ENCODE measurements around the gene UPB1.
A peak's percentile ranks its signal among the peaks of the same experiment; 100 is the strongest.
"Not testable (repeated sequence)": the region's sequence is repeated elsewhere in the genome, so short reads cannot be mapped to it uniquely, and the experiment has no call there.

Gene UPB1

GRCh38 chr22:24504956-24505736, 10.0 kb downstream of the UPB1 start:
- DNase-seq, result no peak

GRCh38 chr22:24506802-24507438, 11.8 kb downstream of the UPB1 start:
- DNase-seq, result peak; percentile 40 to 58

- DNase-seq, result no peak
Measured at GRCh38 chr22:24507716-24508115, 12.6 kb downstream of the UPB1 start.

GRCh38 chr22:24510637-24511625, 15.8 kb downstream of the UPB1 start:
- no peak for DNase-seq

- no peak for DNase-seq
Measured at GRCh38 chr22:24512043-24512442, 16.9 kb downstream of the UPB1 start.

GRCh38 chr22:24513378-24514240, 18.5 kb downstream of the UPB1 start:
- DNase-seq, result no peak

- DNase-seq, result no peak
Measured at GRCh38 chr22:24514241-24515026, 19.3 kb downstream of the UPB1 start.

- no peak for DNase-seq
Measured at GRCh38 chr22:24515027-24515338, 19.9 kb downstream of the UPB1 start.

GRCh38 chr22:24516301-24516737, 21.2 kb downstream of the UPB1 start:
- DNase-seq, result no peak

GRCh38 chr22:24517446-24517845, 22.3 kb downstream of the UPB1 start:
- DNase-seq, result no peak

GRCh38 chr22:24518228-24518627, 23.1 kb downstream of the UPB1 start:
- DNase-seq, result no peak

- no peak for DNase-seq
Measured at GRCh38 chr22:24518771-24519485, 23.8 kb downstream of the UPB1 start.

GRCh38 chr22:24519496-24519895, 24.4 kb downstream of the UPB1 start:
- no peak for DNase-seq

- peak in 1 of 2 experiments; percentile 3 for DNase-seq
Measured at GRCh38 chr22:24521791-24522245, 26.7 kb downstream of the UPB1 start.

- DNase-seq, result no peak
Measured at GRCh38 chr22:24523873-24524272, 28.7 kb downstream of the UPB1 start.

- DNase-seq, result no peak
Measured at GRCh38 chr22:24525416-24526037, 30.4 kb downstream of the UPB1 start.

GRCh38 chr22:24526191-24526590, 31.1 kb downstream of the UPB1 start:
- no peak for DNase-seq

GRCh38 chr22:24529898-24530297, 34.8 kb downstream of the UPB1 start:
- DNase-seq, result no peak

- DNase-seq, result not testable (repeated sequence)
Measured at GRCh38 chr22:24530968-24531367, 35.8 kb downstream of the UPB1 start.

- no peak for DNase-seq
Measured at GRCh38 chr22:24532075-24532474, 36.9 kb downstream of the UPB1 start.

Data from NCI-H187 (cell line).